H1 (cell line): Measurements from ENCODE around the gene CDK8. TPM values are rescaled to one million over a fixed set of nuclear protein-coding genes. Genes with fewer than 3 reads are reported as not detected.

Experiments
- CTCF ChIA-PET: fragments of 300-600 bp; sonication (Branson Sonifier 250); formaldehyde crosslinking; loops from one replicate; lab custom pipeline; 2021; ENCODE audit not compliant: partially characterized antibody; lab: Charles Lee
- POLR2A ChIA-PET: fragments of 300-600 bp; sonication (Branson Sonifier 250); formaldehyde crosslinking; loops from one replicate; lab custom pipeline; 2021; ENCODE audit warnings: inconsistent platforms; ENCODE audit not compliant: partially characterized antibody; lab: Charles Lee
- DNase-seq, 2 experiments: peaks; one replicate each; pipeline versions ENCODE4 v3.0.0 to v3.0.0-alpha.2; 2010 to 2022; ENCODE audit warnings: low spot score in 2 of 2, low read depth in 1 of 2, mixed read lengths in 1 of 2
- FAIRE-seq: peaks from 2 replicates; lab custom pipeline; 2011; peaks lifted over from hg19 to GRCh38; lab: Jason Lieb, UNC
- H2AFZ ChIP-seq: 2 replicates; pipeline ENCODE4 v1.8.1; 2012; ENCODE audit warnings: low read length, inconsistent platforms
- H2AK5ac ChIP-seq: 2 replicates; pipeline ENCODE4 v1.6.1; 2013; ENCODE audit warnings: low read depth, low read length
- H2BK120ac ChIP-seq: replicated peaks from 2 replicates; pipeline ENCODE3; 2013; ENCODE audit warnings: low read depth, low read length, inconsistent platforms
- H2BK12ac ChIP-seq: 2 replicates; pipeline ENCODE4 v1.6.1; 2013; ENCODE audit warnings: low read depth, low read length
- H2BK15ac ChIP-seq: 2 replicates; pipeline ENCODE4 v1.6.1; 2013; ENCODE audit warnings: low read length
- H2BK20ac ChIP-seq: 2 replicates; pipeline ENCODE4 v1.6.1; 2013; ENCODE audit warnings: low read length
- H2BK5ac ChIP-seq: 2 replicates; pipeline ENCODE4 v1.6.1; 2013; ENCODE audit warnings: low read depth, low read length
- H3K14ac ChIP-seq: 2 replicates; pipeline ENCODE4 v1.6.1; 2013; ENCODE audit warnings: inconsistent platforms; ENCODE audit not compliant: insufficient read length
- H3K18ac ChIP-seq: 2 replicates; pipeline ENCODE4 v1.6.1; 2013; ENCODE audit warnings: low read length; ENCODE audit errors: extremely low read depth
- H3K23ac ChIP-seq: 2 replicates; pipeline ENCODE4 v1.6.1; 2013; ENCODE audit warnings: inconsistent platforms; ENCODE audit not compliant: insufficient read length
- H3K23me2 ChIP-seq: 2 replicates; pipeline ENCODE4 v1.6.1; 2013; ENCODE audit warnings: low read depth, low read length
- H3K27ac ChIP-seq: 2 replicates; pipeline ENCODE4 v1.6.1; 2011; ENCODE audit warnings: low read depth, low read length, inconsistent platforms
- H3K27me3 ChIP-seq, 4 experiments: replicated peaks in 1 of 4; 1 replicate in 1 of 4; 2 replicates in 3 of 4; pipeline versions ENCODE4 v1.6.1 to v1.8.1; 2011 to 2013; ENCODE audit warnings: low read length in 3 of 4, mild to moderate bottlenecking in 3 of 4, inconsistent platforms in 2 of 4, mixed read lengths in 2 of 4, moderate library complexity in 1 of 4; ENCODE audit not compliant: control insufficient read depth in 3 of 4, insufficient read depth in 3 of 4; ENCODE audit errors: extremely low read depth in 1 of 4
- H3K36me3 ChIP-seq, 4 experiments: 2 replicates each; pipeline versions ENCODE4 v1.6.1 to v1.8.1; 2011 to 2013; ENCODE audit warnings: mild to moderate bottlenecking in 4 of 4, low read length in 3 of 4, moderate library complexity in 2 of 4, control low read depth in 1 of 4, inconsistent platforms in 1 of 4; ENCODE audit not compliant: insufficient read depth in 4 of 4, control insufficient read depth in 2 of 4
- H3K4ac ChIP-seq: replicated peaks from 2 replicates; pipeline ENCODE3; 2013; ENCODE audit warnings: low read length, low read depth, mixed read lengths, inconsistent platforms; ENCODE audit not compliant: insufficient read length
- H3K4me1 ChIP-seq, 4 experiments: replicated peaks in 1 of 4; 1 replicate in 1 of 4; 2 replicates in 3 of 4; pipeline versions ENCODE4 v1.6.1 to v1.8.1; 2011 to 2013; ENCODE audit warnings: low read length in 3 of 4, inconsistent platforms in 2 of 4, mixed read lengths in 1 of 4; ENCODE audit not compliant: insufficient read depth in 4 of 4, control insufficient read depth in 3 of 4
- H3K4me2 ChIP-seq, 2 experiments: 2 replicates each; pipeline versions ENCODE4 v1.6.1 to v1.8.1; 2011 to 2013; ENCODE audit warnings: low read depth in 2 of 2, low read length in 2 of 2, control low read depth in 1 of 2, inconsistent platforms in 1 of 2, mild to moderate bottlenecking in 1 of 2; ENCODE audit not compliant: insufficient read depth in 1 of 2
- H3K4me3 ChIP-seq, 4 experiments: fragments of 200-600, 300-600 bp in 1 of 4; sonication (generic), shearing (Covaris generic), sonication (Bioruptor Twin) in 1 of 4; 2 replicates each; pipeline versions ENCODE4 v1.5.1 to v1.8.1; 2011 to 2016; ENCODE audit warnings: low read length in 4 of 4, low read depth in 3 of 4, control low read depth in 2 of 4, inconsistent platforms in 2 of 4, mild to moderate bottlenecking in 2 of 4, mixed read lengths in 1 of 4, moderate library complexity in 1 of 4; ENCODE audit not compliant: insufficient read depth in 2 of 4; ENCODE audit errors: extremely low read depth in 1 of 4
- H3K56ac ChIP-seq: replicated peaks from 2 replicates; pipeline ENCODE3; 2013; ENCODE audit warnings: low read depth, mild to moderate bottlenecking, mixed read lengths, low read length, inconsistent platforms; ENCODE audit not compliant: insufficient read length
- H3K79me1 ChIP-seq: 2 replicates; pipeline ENCODE4 v1.6.1; 2013; ENCODE audit warnings: low read depth, low read length, control low read depth
- H3K79me2 ChIP-seq, 2 experiments: 2 replicates each; pipeline versions ENCODE4 v1.6.1 to v1.8.1; 2012 to 2013; ENCODE audit warnings: low read length in 2 of 2, mild to moderate bottlenecking in 2 of 2, inconsistent platforms in 1 of 2; ENCODE audit not compliant: insufficient read depth in 2 of 2, control insufficient read depth in 1 of 2
- H3K9ac ChIP-seq, 4 experiments: replicated peaks in 1 of 4; 1 replicate in 1 of 4; 2 replicates in 3 of 4; pipeline versions ENCODE4 v1.6.1 to v1.8.1; 2011 to 2013; ENCODE audit warnings: low read depth in 3 of 4, low read length in 3 of 4, control low read depth in 2 of 4, mild to moderate bottlenecking in 2 of 4, moderate library complexity in 2 of 4, inconsistent platforms in 1 of 4; ENCODE audit errors: extremely low read depth in 1 of 4
- H3K9me3 ChIP-seq, 2 experiments: 2 replicates each; pipeline versions ENCODE4 v1.6.1 to v1.8.1; 2012 to 2013; ENCODE audit warnings: mild to moderate bottlenecking in 2 of 2, moderate library complexity in 2 of 2, control low read depth in 1 of 2, inconsistent platforms in 1 of 2, low read depth in 1 of 2, low read length in 1 of 2, mixed read lengths in 1 of 2; ENCODE audit not compliant: insufficient read depth in 2 of 2
- H4K20me1 ChIP-seq, 2 experiments: replicated peaks in 1 of 2; 2 replicates each; pipeline versions ENCODE3 to v1.8.1; 2011 to 2013; ENCODE audit warnings: inconsistent platforms in 2 of 2, low read length in 2 of 2, mild to moderate bottlenecking in 1 of 2; ENCODE audit not compliant: insufficient read depth in 2 of 2, control insufficient read depth in 1 of 2
- H4K5ac ChIP-seq: 2 replicates; pipeline ENCODE4 v1.6.1; 2013; ENCODE audit warnings: low read length, low read depth, mixed read lengths, inconsistent platforms; ENCODE audit not compliant: insufficient read length
- H4K8ac ChIP-seq: 2 replicates; pipeline ENCODE4 v1.8.0; 2013; ENCODE audit warnings: mild to moderate bottlenecking, moderate library complexity, low read length, inconsistent platforms; ENCODE audit not compliant: insufficient read depth; ENCODE audit errors: extremely low read depth
- H4K91ac ChIP-seq: replicated peaks from 2 replicates; pipeline ENCODE3; 2013; ENCODE audit warnings: low read length, mixed read lengths, inconsistent platforms; ENCODE audit not compliant: insufficient read length
- ASH2L ChIP-seq: fragments of 200-600, 300-600 bp; sonication (generic); IDR thresholded peaks from one replicate; pipeline ENCODE4 v1.7.1; 2017; ENCODE audit warnings: low read length
- SIX5 ChIP-seq: IDR thresholded peaks from 2 replicates; pipeline ENCODE4 v1.6.1; 2011; ENCODE audit warnings: mild to moderate bottlenecking, low read depth, low read length
- USF2 ChIP-seq: IDR thresholded peaks from 2 replicates; pipeline ENCODE4 v1.6.1; 2011; ENCODE audit warnings: low read length, improper control_type of control experiment
- polyA plus RNA-seq, 7 experiments: library from polyadenylated mRNA; depleted of rRNA in 3 of 7; stranded (reverse) in 5 of 7; unstranded in 2 of 7; fragments of >200 nt in 5 of 7; fragments of 200-250 nt in 2 of 7; gene quantifications; 1 replicate in 5 of 7; 2 replicates in 1 of 7; 4 replicates in 1 of 7; pipeline versions ENCODE4 v1.2.1 to v1.2.3, GENCODE V29; 2011 to 2013; ENCODE audit warnings: missing spikeins in 2 of 7, mixed read lengths in 2 of 7
- total RNA-seq: library from RNA; stranded (reverse); fragmentation: NEBNext Ultra II Directional; extraction: Animal tissue kit (Norgen Biotek cat#: 25700); gene quantifications from 2 replicates; pipeline ENCODE4 v1.2.1, GENCODE V29; 2021

The CDK8 gene
- total and polyA plus RNA-seq, 2 of the 8 experiments (the other 6 are each of a cell fraction or from before 2014, with no cell fraction given): 22.1 to 25.6 TPM

DNA sequence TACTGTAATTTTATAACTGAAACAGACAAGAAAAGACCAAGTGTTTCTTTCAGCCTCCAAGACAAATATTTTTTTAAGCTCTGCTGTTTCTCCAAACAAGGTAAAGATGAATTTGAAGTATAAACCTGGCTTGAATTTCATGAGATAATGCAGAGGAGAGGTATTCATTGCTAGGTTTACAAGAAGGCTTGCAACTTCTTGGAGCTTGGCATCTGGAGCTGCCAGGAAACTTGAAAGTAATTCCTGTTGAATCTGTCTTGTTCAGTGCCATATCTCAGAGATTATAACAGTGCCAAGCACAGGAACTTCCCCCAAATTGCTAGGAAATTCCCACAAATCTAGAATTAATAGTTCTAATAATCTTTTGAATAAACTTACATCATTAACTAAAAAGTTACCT lies 70.9 kb downstream of the CDK8 start:
- peaks cover 3% of the 10 kb centered on the region; the same call in 1 of the 2 replicates for H3K79me1 ChIP-seq
- POLR2A ChIA-PET: no interaction called here

More for the DNA sequence above, 70.9 kb downstream of the CDK8 start:
- Histone ChIP-seq H2BK5ac (no peak overlapping the region), H3K9ac (no peak overlapping the region), H2BK15ac (no peak overlapping the region), H3K14ac (no peak overlapping the region), H3K36me3 (no peaks in the 10 kb centered on the region), H3K4me1 (0 out of 7 replicates have a peak, but pooled peaks cover 0 to 3% (median 0%) of the 10 kb centered on the region in 4 experiments), H2AK5ac (no peak overlapping the region), H3K9me3 (no peaks in the 10 kb centered on the region), H2BK12ac (no peak overlapping the region), H3K79me2 (peaks cover 2 to 86% of the 10 kb centered on the region in 2 experiments; a peak in 3 of 4 replicates), H3K4me2 (no peak overlapping the region), H2BK20ac (no peak overlapping the region), H3K23me2 (no peaks in the 10 kb centered on the region), H4K5ac (no peak overlapping the region), H3K23ac (no peak overlapping the region), H3K4ac (no peak overlapping the region), H4K20me1 (peaks cover 4 to 6% of the 10 kb centered on the region in 2 experiments), H3K18ac (no peak overlapping the region), H4K8ac (no peak overlapping the region), H3K4me3 (no peak overlapping the region), H2AFZ (no peak overlapping the region), H3K27me3 (no peaks in the 10 kb centered on the region), H3K27ac (no peak overlapping the region), H3K56ac (no peak overlapping the region), H4K91ac (no peak overlapping the region), H2BK120ac (no peak overlapping the region)
- CTCF ChIA-PET: no interaction called here
- TF ChIP-seq USF2 (no peak), ASH2L (no peak), SIX5 (no peak)
- no peak for FAIRE-seq
- DNase-seq: no peak
